CD14-positive monocyte (primary cell): ENCODE measurements around the gene SPON1. TPM values are rescaled to one million over a fixed set of nuclear protein-coding genes. Genes with fewer than 3 reads are reported as not detected.

ENCODE experiments used
- DNase-seq, 3 donors: peaks; one replicate each; pipeline ENCODE4 v3.0.0-alpha.2; 2011 to 2022
- H2AFZ ChIP-seq: 2 replicates; pipeline ENCODE4 v1.6.0; 2012; ENCODE audit warnings: mild to moderate bottlenecking, low read depth, low read length, inconsistent platforms; ENCODE audit not compliant: insufficient read depth, poor library complexity, severe bottlenecking
- H3K27ac ChIP-seq, 2 donors: 1 replicate in 1 of 2; 2 replicates in 1 of 2; pipeline ENCODE4 v1.5.1; 2012 to 2013; ENCODE audit warnings: low read length in 2 of 2, control low read depth in 1 of 2, inconsistent platforms in 1 of 2, low read depth in 1 of 2, mild to moderate bottlenecking in 1 of 2
- H3K27me3 ChIP-seq, 2 donors: one replicate each; pipeline versions ENCODE4 v1.6.0 to v1.6.1; 2011 to 2013; ENCODE audit warnings: low read length in 2 of 2; ENCODE audit not compliant: control insufficient read depth in 2 of 2, insufficient read depth in 2 of 2
- H3K36me3 ChIP-seq, 2 donors: replicated peaks in 1 of 2; 1 replicate in 1 of 2; 2 replicates in 1 of 2; pipeline versions ENCODE4 v1.5.1 to v1.6.1; 2012 to 2013; ENCODE audit warnings: low read length in 2 of 2, control low read depth in 1 of 2, inconsistent platforms in 1 of 2, mild to moderate bottlenecking in 1 of 2; ENCODE audit not compliant: insufficient read depth in 2 of 2, control insufficient read depth in 1 of 2
- H3K4me1 ChIP-seq, 2 donors: 1 replicate in 1 of 2; 2 replicates in 1 of 2; pipeline versions ENCODE4 v1.5.1 to v1.6.1; 2012 to 2013; ENCODE audit warnings: low read length in 2 of 2, control low read depth in 1 of 2, inconsistent platforms in 1 of 2, mild to moderate bottlenecking in 1 of 2, moderate library complexity in 1 of 2; ENCODE audit not compliant: insufficient read depth in 2 of 2, control insufficient read depth in 1 of 2
- H3K4me2 ChIP-seq: replicated peaks from 2 replicates; pipeline ENCODE3; 2012; ENCODE audit warnings: low read length, moderate library complexity, mild to moderate bottlenecking; ENCODE audit not compliant: poor library complexity, severe bottlenecking; ENCODE audit errors: extremely low read depth
- H3K4me3 ChIP-seq, 3 experiments: fragments of 200-600 bp in 1 of 3; sonication (generic) in 1 of 3; replicated peaks in 1 of 3; 1 replicate in 2 of 3; 2 replicates in 1 of 3; pipeline ENCODE4 v1.5.1; 2011 to 2013; ENCODE audit warnings: low read length in 3 of 3, mild to moderate bottlenecking in 3 of 3, control low read depth in 2 of 3, low read depth in 2 of 3, inconsistent platforms in 1 of 3, moderate library complexity in 1 of 3
- H3K79me2 ChIP-seq: 2 replicates; pipeline ENCODE4 v1.6.0; 2012; ENCODE audit warnings: mild to moderate bottlenecking, control low read depth, inconsistent platforms, low read length, moderate library complexity; ENCODE audit not compliant: insufficient read depth
- H3K9ac ChIP-seq: 2 replicates; pipeline ENCODE4 v1.6.0; 2017; ENCODE audit warnings: low read length, mild to moderate bottlenecking; ENCODE audit not compliant: insufficient read depth, poor library complexity, severe bottlenecking
- H3K9me3 ChIP-seq, 2 donors: replicated peaks in 1 of 2; 1 replicate in 1 of 2; 2 replicates in 1 of 2; pipeline versions ENCODE4 v1.5.1 to v1.6.1; 2012 to 2013; ENCODE audit warnings: low read length in 2 of 2, control low read depth in 1 of 2; ENCODE audit not compliant: control insufficient read depth in 1 of 2, insufficient read depth in 1 of 2
- H4K20me1 ChIP-seq: 2 replicates; pipeline ENCODE4 v1.6.0; 2012; ENCODE audit warnings: mild to moderate bottlenecking, low read length, control low read depth, moderate library complexity; ENCODE audit not compliant: insufficient read depth
- H3K27ac Mint-ChIP-seq, 7 donors: one replicate each; pipeline ENCODE4 v1.8.0; 2020; ENCODE audit warnings: mild to moderate bottlenecking in 7 of 7, mixed read lengths in 7 of 7, moderate library complexity in 6 of 7, inconsistent platforms in 2 of 7
- H3K27me3 Mint-ChIP-seq, 3 donors: one replicate each; pipeline ENCODE4 v1.8.0; 2021 to 2022; ENCODE audit warnings: low read depth in 3 of 3, mild to moderate bottlenecking in 3 of 3, mixed read lengths in 3 of 3, moderate library complexity in 3 of 3, inconsistent platforms in 1 of 3
- H3K36me3 Mint-ChIP-seq, 2 donors: one replicate each; pipeline ENCODE4 v1.8.0; 2020; ENCODE audit warnings: mixed read lengths in 2 of 2, inconsistent platforms in 1 of 2, mild to moderate bottlenecking in 1 of 2
- H3K4me1 Mint-ChIP-seq: one replicate; pipeline ENCODE4 v1.8.0; 2020; ENCODE audit warnings: mild to moderate bottlenecking, mixed read lengths
- H3K4me3 Mint-ChIP-seq, 2 donors: one replicate each; pipeline ENCODE4 v1.8.0; 2020; ENCODE audit warnings: mild to moderate bottlenecking in 2 of 2, mixed read lengths in 2 of 2, moderate library complexity in 1 of 2
- H3K9me3 Mint-ChIP-seq, 7 donors: one replicate each; pipeline ENCODE4 v1.8.0; 2020 to 2022; ENCODE audit warnings: mixed read lengths in 7 of 7, mild to moderate bottlenecking in 6 of 7, moderate library complexity in 6 of 7, inconsistent platforms in 2 of 7
- WGBS: methylation state at CpG from one replicate; pipeline ENCODE4 v1.1.5; 2013; ENCODE audit warnings: missing lambda C conversion rate; ENCODE audit not compliant: insufficient coverage; 5-methylcytosine and 5-hydroxymethylcytosine counted together
- intact Hi-C, 2 donors: fragments of 100-400 bp; cut with micrococcal nuclease; formaldehyde crosslinking; loops; one replicate each; pipeline versions ENCODE4 v1.15.0 to v1.15.1; 2023
- polyA plus RNA-seq, 3 donors: library from polyadenylated mRNA; depleted of rRNA in 1 of 3; unstranded in 2 of 3; stranded (reverse) in 1 of 3; fragments of 300-500 nt in 2 of 3; fragments of >200 nt in 1 of 3; fragmentation: Illumina TruSeq in 2 of 3; gene quantifications; 1 replicate in 2 of 3; 2 replicates in 1 of 3; pipeline ENCODE4 v1.2.3, GENCODE V29; 2012 to 2021
- TF ChIP-seq, protein P1 (sequence below): fragments of 200-600 bp; IDR thresholded peaks from one replicate; pipeline ENCODE4 v1.8.0; 2022; ENCODE audit warnings: antibody characterized with exemption, mild to moderate bottlenecking

SPON1 gene
- polyA plus RNA-seq, 3 donors, result not detected

DNA sequence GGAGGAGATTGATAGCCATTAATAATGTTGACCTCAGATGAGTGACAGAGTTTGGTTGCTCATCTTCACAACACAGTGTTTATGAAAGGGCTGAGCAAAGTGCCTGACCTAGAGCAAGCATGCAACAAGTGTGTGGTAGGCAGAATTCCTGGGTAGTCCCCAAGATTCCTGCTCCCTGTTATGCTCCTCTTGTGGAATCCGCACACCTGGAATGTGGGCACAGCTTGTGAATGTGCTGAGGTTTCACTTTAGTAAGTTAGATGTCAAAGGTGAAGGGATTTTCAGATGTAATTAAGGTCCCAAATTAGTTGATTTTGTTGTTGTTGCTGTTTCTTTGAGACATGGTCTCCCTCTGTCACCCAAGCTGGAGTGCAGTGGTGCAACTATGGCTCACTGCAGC lies 20.7 kb upstream of the SPON1 start:
- TF ChIP-seq, protein P1, sequence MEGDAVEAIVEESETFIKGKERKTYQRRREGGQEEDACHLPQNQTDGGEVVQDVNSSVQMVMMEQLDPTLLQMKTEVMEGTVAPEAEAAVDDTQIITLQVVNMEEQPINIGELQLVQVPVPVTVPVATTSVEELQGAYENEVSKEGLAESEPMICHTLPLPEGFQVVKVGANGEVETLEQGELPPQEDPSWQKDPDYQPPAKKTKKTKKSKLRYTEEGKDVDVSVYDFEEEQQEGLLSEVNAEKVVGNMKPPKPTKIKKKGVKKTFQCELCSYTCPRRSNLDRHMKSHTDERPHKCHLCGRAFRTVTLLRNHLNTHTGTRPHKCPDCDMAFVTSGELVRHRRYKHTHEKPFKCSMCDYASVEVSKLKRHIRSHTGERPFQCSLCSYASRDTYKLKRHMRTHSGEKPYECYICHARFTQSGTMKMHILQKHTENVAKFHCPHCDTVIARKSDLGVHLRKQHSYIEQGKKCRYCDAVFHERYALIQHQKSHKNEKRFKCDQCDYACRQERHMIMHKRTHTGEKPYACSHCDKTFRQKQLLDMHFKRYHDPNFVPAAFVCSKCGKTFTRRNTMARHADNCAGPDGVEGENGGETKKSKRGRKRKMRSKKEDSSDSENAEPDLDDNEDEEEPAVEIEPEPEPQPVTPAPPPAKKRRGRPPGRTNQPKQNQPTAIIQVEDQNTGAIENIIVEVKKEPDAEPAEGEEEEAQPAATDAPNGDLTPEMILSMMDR, result no peak
- no peak for DNase-seq
- intact Hi-C loops, result no loop called here
- Histone ChIP-seq H3K36me3 (no peaks in the 10 kb centered on the region), H2AFZ (no peak overlapping the region), H3K27me3 (no peaks in the 10 kb centered on the region), H3K4me2 (no peak overlapping the region), H3K27ac (no peak overlapping the region), H3K9me3 (no peaks in the 10 kb centered on the region), H3K4me1 (no peaks in the 10 kb centered on the region), H3K79me2 (no peaks in the 10 kb centered on the region), H4K20me1 (no peaks in the 10 kb centered on the region), H3K9ac (no peak overlapping the region), H3K4me3 (no peak overlapping the region)
- no peaks in the 10 kb centered on the region for H3K36me3 Mint-ChIP-seq
- H3K4me1 Mint-ChIP-seq, result no peaks in the 10 kb centered on the region
- peaks cover 0 to 2% (median 2%) of the 10 kb centered on the region in 3 donors for H3K27me3 Mint-ChIP-seq
- 100% methylated on average over 1 of the region's 1 CpG for WGBS
- H3K27ac Mint-ChIP-seq, result no peak overlapping the region
- H3K9me3 Mint-ChIP-seq, result peaks cover 0 to 14% (median 3%) of the 10 kb centered on the region in 7 donors
- no peak overlapping the region for H3K4me3 Mint-ChIP-seq

DNA sequence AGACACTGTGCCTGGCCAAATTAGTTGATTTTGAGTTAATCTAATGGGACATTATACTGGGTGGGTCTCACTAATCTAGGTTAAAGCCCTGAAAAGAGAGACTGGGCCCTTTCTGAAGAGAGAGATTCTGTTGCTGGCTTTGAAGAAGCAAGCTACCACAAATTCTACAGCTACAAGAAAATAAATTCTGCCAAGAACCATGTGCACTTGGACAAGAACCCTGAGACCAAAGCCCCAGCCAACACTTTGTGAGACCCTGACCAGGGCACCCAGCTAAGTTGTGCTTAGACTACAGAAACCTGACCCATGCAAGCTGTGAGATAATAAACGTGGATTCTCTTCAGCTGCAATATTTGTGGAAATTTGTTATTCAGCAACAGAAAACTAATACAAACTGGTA lies 20.1 kb upstream of the SPON1 start:
- no peak overlapping the region for H2AFZ ChIP-seq
- WGBS, result no CpG with 5 or more reads among the region's 1 CpG
- no peaks in the 10 kb centered on the region for H3K79me2 ChIP-seq
- Mint-ChIP-seq H3K4me1 (no peaks in the 10 kb centered on the region), H3K4me3 (no peak overlapping the region), H3K27ac (no peak overlapping the region), H3K9me3 (peaks cover 0 to 10% (median 3%) of the 10 kb centered on the region in 7 donors), H3K27me3 (peaks cover 0 to 2% (median 2%) of the 10 kb centered on the region in 3 donors), H3K36me3 (no peaks in the 10 kb centered on the region)
- intact Hi-C loops, result no loop called here
- H3K4me2 ChIP-seq, result no peak overlapping the region
- no peaks in the 10 kb centered on the region for H3K9me3 ChIP-seq
- no peaks in the 10 kb centered on the region for H4K20me1 ChIP-seq
- no peak for DNase-seq
- TF ChIP-seq, protein P1, result no peak
- no peaks in the 10 kb centered on the region for H3K4me1 ChIP-seq
- H3K36me3 ChIP-seq, result no peaks in the 10 kb centered on the region
- H3K9ac ChIP-seq, result no peak overlapping the region
- no peak overlapping the region for H3K27ac ChIP-seq
- H3K27me3 ChIP-seq, result no peaks in the 10 kb centered on the region
- H3K4me3 ChIP-seq, result no peak overlapping the region
